Right lobe of liver (tissue), 6 donors: Measurements from ENCODE around the gene SEC14L2. TPM values are rescaled to one million over a fixed set of nuclear protein-coding genes. Genes with fewer than 3 reads are reported as not detected.
A peak's percentile ranks its signal among the peaks of the same experiment; 100 is the strongest.

Source experiments
- ATAC-seq, 4 donors: fragments of 200-7000 bp; cut with Tn5 transposase; one replicate each; pipeline ENCODE4 v1.9.1; 2020; ENCODE audit warnings: mild to moderate bottlenecking in 4 of 4, moderate library complexity in 4 of 4
- DNase-seq, 3 donors: peaks; one replicate each; pipeline ENCODE4 v3.0.0-alpha.2; 2020
- H3K27ac ChIP-seq, 3 donors: fragments of 200-600 bp; one replicate each; pipeline ENCODE4 v1.8.0; 2022
- H3K27me3 ChIP-seq, 2 donors: fragments of 200-600 bp; one replicate each; pipeline ENCODE4 v1.8.0; 2022
- H3K36me3 ChIP-seq, 4 donors: fragments of 200-600 bp; sonication (generic) in 1 of 4; one replicate each; pipeline versions ENCODE4 v1.5.1 to v1.8.0; 2017 to 2022; ENCODE audit warnings: control low read depth in 1 of 4
- H3K4me1 ChIP-seq, 4 donors: fragments of 200-600 bp; sonication (generic) in 1 of 4; one replicate each; pipeline versions ENCODE4 v1.5.1 to v1.8.0; 2017 to 2022; ENCODE audit warnings: control low read depth in 1 of 4
- H3K4me3 ChIP-seq, 3 donors: fragments of 200-600 bp; one replicate each; pipeline ENCODE4 v1.8.0; 2022
- H3K9me3 ChIP-seq, 4 donors: fragments of 200-600 bp; sonication (generic) in 1 of 4; one replicate each; pipeline versions ENCODE4 v1.5.1 to v1.8.0; 2017 to 2022; ENCODE audit warnings: control low read depth in 1 of 4
- POLR2A ChIP-seq: fragments of 450-650 bp; IDR thresholded peaks from one replicate; pipeline ENCODE4 v1.6.1; 2017; ENCODE audit warnings: antibody characterized with exemption, mild to moderate bottlenecking
- WGBS: methylation state at CpG from one replicate; pipeline ENCODE4 v1.1.6; 2018; ENCODE audit warnings: low coverage, low lambda C conversion rate; ENCODE audit not compliant: insufficient coverage; ENCODE audit errors: missing lambda C conversion rate; 5-methylcytosine and 5-hydroxymethylcytosine counted together
- intact Hi-C, 2 donors: fragments of 100-400 bp; cut with DNase I; formaldehyde crosslinking; loops; one replicate each; pipeline versions ENCODE4 v1.11.2 to v1.14.1; 2022
- total RNA-seq, 6 experiments: library from RNA; depleted of rRNA in 2 of 6; stranded (reverse); fragments of >200 nt in 2 of 6; fragmentation: NEBNext Ultra II Directional in 3 of 6; extraction: Animal tissue kit (Norgen Biotek cat#: 25700) in 3 of 6; gene quantifications; one replicate each; pipeline versions ENCODE4 v1.1.0 to v1.2.4, GENCODE V29; 2016 to 2023
- TF ChIP-seq, protein P1 (sequence below), 4 donors: fragments of 200-600 bp in 3 of 4; fragments of 450-650 bp in 1 of 4; IDR thresholded peaks; one replicate each; pipeline versions ENCODE4 v1.5.1 to v1.8.0; 2016 to 2022; ENCODE audit warnings: antibody characterized with exemption in 4 of 4, mild to moderate bottlenecking in 2 of 4
- donor health status: DM: no; HTN: yes; CAD: no.
- donor health status: DM: no; HTN: no; CAD: no.
- donor health status: DM: no; HTN: no; CAD: no.
- donor health status: DM: no; HTN: yes; CAD: no.
- donor health status: DM: no; HTN: yes; CAD: no.

Gene SEC14L2
- total RNA-seq, 6 experiments from 2014 or later: 42.7 to 240 (median 101) TPM

- intact Hi-C loops: no loop called here
- Histone ChIP-seq H3K36me3 (no peaks in the 10 kb centered on the region), H3K9me3 (no peaks in the 10 kb centered on the region), H3K4me3 (no peak overlapping the region), H3K4me1 (peaks cover 0 to 14% (median 7%) of the 10 kb centered on the region in 4 donors), H3K27me3 (no peaks in the 10 kb centered on the region), H3K27ac (peak overlapping the region in 1 of 3 donors; percentile 29)
- peak; percentile 13 to 24 (median 16) for ATAC-seq
- TF ChIP-seq POLR2A: no peak
- TF ChIP-seq, protein P1, sequence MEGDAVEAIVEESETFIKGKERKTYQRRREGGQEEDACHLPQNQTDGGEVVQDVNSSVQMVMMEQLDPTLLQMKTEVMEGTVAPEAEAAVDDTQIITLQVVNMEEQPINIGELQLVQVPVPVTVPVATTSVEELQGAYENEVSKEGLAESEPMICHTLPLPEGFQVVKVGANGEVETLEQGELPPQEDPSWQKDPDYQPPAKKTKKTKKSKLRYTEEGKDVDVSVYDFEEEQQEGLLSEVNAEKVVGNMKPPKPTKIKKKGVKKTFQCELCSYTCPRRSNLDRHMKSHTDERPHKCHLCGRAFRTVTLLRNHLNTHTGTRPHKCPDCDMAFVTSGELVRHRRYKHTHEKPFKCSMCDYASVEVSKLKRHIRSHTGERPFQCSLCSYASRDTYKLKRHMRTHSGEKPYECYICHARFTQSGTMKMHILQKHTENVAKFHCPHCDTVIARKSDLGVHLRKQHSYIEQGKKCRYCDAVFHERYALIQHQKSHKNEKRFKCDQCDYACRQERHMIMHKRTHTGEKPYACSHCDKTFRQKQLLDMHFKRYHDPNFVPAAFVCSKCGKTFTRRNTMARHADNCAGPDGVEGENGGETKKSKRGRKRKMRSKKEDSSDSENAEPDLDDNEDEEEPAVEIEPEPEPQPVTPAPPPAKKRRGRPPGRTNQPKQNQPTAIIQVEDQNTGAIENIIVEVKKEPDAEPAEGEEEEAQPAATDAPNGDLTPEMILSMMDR (IDR thresholded peaks at IDR 0.05): no peak
- peak in 2 of 3 donors; percentile 44 to 69 for DNase-seq
- 57% methylated on average over 2 of the region's 6 CpGs for WGBS
Measured at GRCh38 chr22:30435674-30436126, 38.9 kb downstream of the SEC14L2 start.

DNA sequence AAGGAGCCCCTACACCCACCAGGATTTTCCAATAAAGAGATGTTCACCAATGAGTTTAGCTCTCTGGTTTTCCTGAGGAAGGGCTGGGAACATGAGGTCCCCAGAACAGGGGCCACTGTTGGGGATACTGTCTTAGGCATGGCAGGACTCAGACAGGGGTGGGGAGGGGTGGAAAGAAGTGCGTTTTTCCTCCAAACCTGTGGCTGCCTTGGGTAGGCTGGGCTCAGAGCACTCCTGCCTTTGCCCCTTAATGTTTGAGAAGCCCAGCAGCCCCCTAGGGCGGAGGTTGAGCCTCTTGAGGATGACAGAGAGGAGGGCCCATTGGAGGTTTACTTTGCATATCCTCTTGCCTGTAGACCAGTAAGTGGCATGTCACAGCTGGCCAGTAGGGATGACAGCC is 39.4 kb downstream of the SEC14L2 start:
- Histone ChIP-seq H3K27ac (no peak overlapping the region), H3K4me3 (no peak overlapping the region), H3K27me3 (no peaks in the 10 kb centered on the region), H3K36me3 (no peaks in the 10 kb centered on the region), H3K4me1 (peaks cover 0 to 14% (median 7%) of the 10 kb centered on the region in 4 donors), H3K9me3 (no peaks in the 10 kb centered on the region)
- ATAC-seq (no peak), DNase-seq (peak in 1 of 3 donors; percentile 30)
- WGBS: 60% methylated on average over 1 of the region's 2 CpGs
- TF ChIP-seq, protein P1 (IDR thresholded peaks at IDR 0.05): no peak
- TF ChIP-seq POLR2A: no peak
- intact Hi-C loops: no loop called here

GRCh38 chr22:30438559-30438958 is 41.7 kb downstream of the SEC14L2 start:
- intact Hi-C loops: no loop called here
- peak in 1 of 3 donors; percentile 7 for DNase-seq
- TF ChIP-seq, protein P1 (IDR thresholded peaks at IDR 0.05): no peak
- TF ChIP-seq POLR2A: no peak
- Histone ChIP-seq H3K36me3 (no peaks in the 10 kb centered on the region), H3K9me3 (no peaks in the 10 kb centered on the region), H3K27ac (no peak overlapping the region), H3K4me3 (no peak overlapping the region), H3K27me3 (no peaks in the 10 kb centered on the region), H3K4me1 (peaks cover 0 to 3% (median 0%) of the 10 kb centered on the region in 4 donors)
- 78% methylated on average over 3 of the region's 3 CpGs for WGBS
- ATAC-seq: no peak

GRCh38 chr22:30439226-30439625 is 42.4 kb downstream of the SEC14L2 start:
- ATAC-seq: no peak
- Histone ChIP-seq H3K36me3 (no peaks in the 10 kb centered on the region), H3K9me3 (no peaks in the 10 kb centered on the region), H3K4me3 (no peak overlapping the region), H3K27me3 (no peaks in the 10 kb centered on the region), H3K27ac (no peak overlapping the region), H3K4me1 (peaks cover 0 to 3% (median 0%) of the 10 kb centered on the region in 4 donors)
- 88% methylated on average over 4 of the region's 4 CpGs for WGBS
- DNase-seq: peak in 1 of 3 donors; percentile 16
- TF ChIP-seq, protein P1 (IDR thresholded peaks at IDR 0.05): no peak
- no peak for TF ChIP-seq POLR2A
- intact Hi-C loops: no loop called here
